Vagina (tissue), 2 donors: ENCODE measurements around the gene CST7. TPM values are rescaled to one million over a fixed set of nuclear protein-coding genes. Genes with fewer than 3 reads are reported as not detected.

Source experiments
- DNase-seq, 2 donors: peaks; one replicate each; pipeline ENCODE4 v3.0.0-alpha.2; 2017; ENCODE audit errors: extremely low spot score in 2 of 2
- H3K27ac ChIP-seq: fragments of 200-600 bp; sonication (generic); one replicate; pipeline ENCODE4 v1.5.1; 2019
- H3K27me3 ChIP-seq: fragments of 200-600 bp; sonication (generic); one replicate; pipeline ENCODE4 v1.5.1; 2019
- H3K36me3 ChIP-seq, 2 donors: fragments of 200-600 bp; sonication (generic); one replicate each; pipeline ENCODE4 v1.5.1; 2017 to 2019
- H3K4me1 ChIP-seq: fragments of 200-600 bp; sonication (generic); one replicate; pipeline ENCODE4 v1.5.1; 2019
- H3K4me3 ChIP-seq, 2 donors: fragments of 200-600 bp; sonication (generic); 1 replicate in 1 of 2; 2 replicates in 1 of 2; pipeline ENCODE4 v1.5.1; 2016 to 2019
- H3K9me3 ChIP-seq: fragments of 200-600 bp; sonication (generic); one replicate; pipeline ENCODE4 v1.5.1; 2019
- CTCF ChIP-seq, 3 experiments: fragments of 450-650 bp in 2 of 3; fragments of 200-600 bp in 1 of 3; sonication (generic) in 1 of 3; IDR thresholded peaks; one replicate each; pipeline ENCODE4 v1.5.1; 2017 to 2019; ENCODE audit warnings: antibody characterized with exemption in 3 of 3, mild to moderate bottlenecking in 2 of 3, moderate library complexity in 2 of 3
- POLR2A ChIP-seq, 2 donors: fragments of 450-650 bp; IDR thresholded peaks; one replicate each; pipeline ENCODE4 v1.6.1; 2017; ENCODE audit warnings: antibody characterized with exemption in 2 of 2, mild to moderate bottlenecking in 2 of 2, moderate library complexity in 2 of 2
- POLR2AphosphoS5 ChIP-seq, 2 donors: sonication (generic); formaldehyde crosslinking; IDR thresholded peaks; one replicate each; pipeline ENCODE4 v1.9.0; 2017; ENCODE audit warnings: antibody characterized with exemption in 2 of 2, mild to moderate bottlenecking in 2 of 2, low read depth in 1 of 2; ENCODE audit not compliant: insufficient read depth in 1 of 2
- intact Hi-C: fragments of 100-400 bp; cut with DNase I; formaldehyde crosslinking; loops from one replicate; pipeline ENCODE4 v1.15.1; 2023
- total RNA-seq: library from RNA; depleted of rRNA; stranded (reverse); fragments of >200 nt; gene quantifications from one replicate; pipeline ENCODE4 v1.2.3, GENCODE V29; 2016

CST7 gene
- total RNA-seq, 1 donor from 2014 or later: 3.7 TPM

GRCh38 chr20:24979036-24979960 lies 30.2 kb downstream of the CST7 start:
- no peak for TF ChIP-seq CTCF (IDR thresholded peaks at IDR 0.05)
- TF ChIP-seq POLR2AphosphoS5 (IDR thresholded peaks at IDR 0.05; ENCODE audit: insufficient read depth in 1 of 2, low read depth in 1 of 2): no peak
- TF ChIP-seq POLR2A (IDR thresholded peaks at IDR 0.05): no peak
- no peak overlapping the region for H3K27ac ChIP-seq
- peaks cover 0 to 40% of the 10 kb centered on the region in 2 donors for H3K36me3 ChIP-seq
- intact Hi-C loops: no loop called here
- H3K4me3 ChIP-seq: no peak overlapping the region
- peak in 1 of 2 donors; percentile 54 for DNase-seq
- H3K9me3 ChIP-seq: no peaks in the 10 kb centered on the region
- no peaks in the 10 kb centered on the region for H3K4me1 ChIP-seq
- no peaks in the 10 kb centered on the region for H3K27me3 ChIP-seq

- H3K27me3 ChIP-seq: no peaks in the 10 kb centered on the region
Observed at GRCh38 chr20:24980291-24981053, 31.4 kb downstream of the CST7 start.

GRCh38 chr20:24981282-24981681 lies 32.2 kb downstream of the CST7 start:
- Histone ChIP-seq H3K4me1 (no peaks in the 10 kb centered on the region), H3K4me3 (no peak overlapping the region), H3K36me3 (peaks cover 0 to 32% of the 10 kb centered on the region in 2 donors), H3K27ac (no peak overlapping the region), H3K27me3 (no peaks in the 10 kb centered on the region), H3K9me3 (no peaks in the 10 kb centered on the region)
- TF ChIP-seq POLR2AphosphoS5 (IDR thresholded peaks at IDR 0.05; ENCODE audit: insufficient read depth in 1 of 2, low read depth in 1 of 2) (no peak), POLR2A (IDR thresholded peaks at IDR 0.05) (no peak), CTCF (IDR thresholded peaks at IDR 0.05) (no peak)
- DNase-seq: peak in 1 of 2 donors; percentile 37
- intact Hi-C loops: no loop called here

More at GRCh38 chr20:24980291-24981053, 31.4 kb downstream of the CST7 start:
- no peak overlapping the region for H3K4me3 ChIP-seq
- intact Hi-C loops: no loop called here
- no peaks in the 10 kb centered on the region for H3K4me1 ChIP-seq
- H3K36me3 ChIP-seq: peaks cover 0 to 40% of the 10 kb centered on the region in 2 donors
- no peak for TF ChIP-seq POLR2A (IDR thresholded peaks at IDR 0.05)
- H3K27ac ChIP-seq: no peak overlapping the region
- no peaks in the 10 kb centered on the region for H3K9me3 ChIP-seq
- DNase-seq: peak in 1 of 2 donors; percentile 69

GRCh38 chr20:24981790-24982189 lies 32.7 kb downstream of the CST7 start:
- intact Hi-C loops: no loop called here
- peak in 1 of 2 donors; percentile 75 for DNase-seq
- Histone ChIP-seq H3K27ac (no peak overlapping the region), H3K4me3 (no peak overlapping the region), H3K4me1 (no peaks in the 10 kb centered on the region), H3K9me3 (no peaks in the 10 kb centered on the region), H3K36me3 (peaks cover 0 to 27% of the 10 kb centered on the region in 2 donors), H3K27me3 (no peaks in the 10 kb centered on the region)
- TF ChIP-seq POLR2AphosphoS5 (IDR thresholded peaks at IDR 0.05; ENCODE audit: insufficient read depth in 1 of 2, low read depth in 1 of 2) (no peak), POLR2A (IDR thresholded peaks at IDR 0.05) (no peak), CTCF (IDR thresholded peaks at IDR 0.05) (no peak)

- H3K9me3 ChIP-seq: no peaks in the 10 kb centered on the region
- no peak overlapping the region for H3K27ac ChIP-seq
- peaks cover 0 to 22% of the 10 kb centered on the region in 2 donors for H3K36me3 ChIP-seq
- DNase-seq: no peak
- intact Hi-C loops: no loop called here
- H3K4me3 ChIP-seq: no peak overlapping the region
- H3K4me1 ChIP-seq: no peaks in the 10 kb centered on the region
- H3K27me3 ChIP-seq: no peaks in the 10 kb centered on the region
- TF ChIP-seq POLR2AphosphoS5 (IDR thresholded peaks at IDR 0.05; ENCODE audit: insufficient read depth in 1 of 2, low read depth in 1 of 2) (no peak), POLR2A (IDR thresholded peaks at IDR 0.05) (no peak), CTCF (IDR thresholded peaks at IDR 0.05) (no peak)
Observed at GRCh38 chr20:24983896-24984295, 34.8 kb downstream of the CST7 start.
